Upper lobe of left lung (tissue), 4 donors: ENCODE data around the gene CRYGB.

Source experiments
- CTCF ChIP-seq, 6 experiments: fragments of 450-650 bp in 4 of 6; fragments of 200-600 bp in 2 of 6; sonication (generic) in 2 of 6; IDR thresholded peaks; one replicate each; pipeline ENCODE4 v1.5.1; 2016 to 2019; ENCODE audit warnings: antibody characterized with exemption in 6 of 6
- POLR2A ChIP-seq, 4 donors: fragments of 450-650 bp; IDR thresholded peaks; one replicate each; pipeline ENCODE4 v1.5.1; 2016 to 2017; ENCODE audit warnings: antibody characterized with exemption in 4 of 4, mild to moderate bottlenecking in 2 of 4
- POLR2AphosphoS5 ChIP-seq, 2 donors: sonication (generic); formaldehyde crosslinking; IDR thresholded peaks; one replicate each; pipeline ENCODE4 v1.5.1; 2017; ENCODE audit warnings: antibody characterized with exemption in 2 of 2

GRCh38 chr2:208101716-208102631 lies 44.0 kb downstream of the CRYGB start:
- TF ChIP-seq POLR2A (IDR thresholded peaks at IDR 0.05), result no peak
- peak in 1 of 6 experiments; percentile 10 for TF ChIP-seq CTCF (IDR thresholded peaks at IDR 0.05)
- TF ChIP-seq POLR2AphosphoS5 (IDR thresholded peaks at IDR 0.05), result no peak
